HG03097 (cell line): ENCODE data around the gene TAX1BP3.

ENCODE experiments used
- ATAC-seq: cut with Tn5 transposase; IDR thresholded peaks from one replicate; pipeline ENCODE4 v1.9.1; 2021; ENCODE audit not compliant: unreplicated experiment, low FRiP score

TAX1BP3 gene

GRCh38 chr17:3688852-3689261 lies 20.5 kb upstream of the TAX1BP3 start:
- no peak for ATAC-seq

DNA sequence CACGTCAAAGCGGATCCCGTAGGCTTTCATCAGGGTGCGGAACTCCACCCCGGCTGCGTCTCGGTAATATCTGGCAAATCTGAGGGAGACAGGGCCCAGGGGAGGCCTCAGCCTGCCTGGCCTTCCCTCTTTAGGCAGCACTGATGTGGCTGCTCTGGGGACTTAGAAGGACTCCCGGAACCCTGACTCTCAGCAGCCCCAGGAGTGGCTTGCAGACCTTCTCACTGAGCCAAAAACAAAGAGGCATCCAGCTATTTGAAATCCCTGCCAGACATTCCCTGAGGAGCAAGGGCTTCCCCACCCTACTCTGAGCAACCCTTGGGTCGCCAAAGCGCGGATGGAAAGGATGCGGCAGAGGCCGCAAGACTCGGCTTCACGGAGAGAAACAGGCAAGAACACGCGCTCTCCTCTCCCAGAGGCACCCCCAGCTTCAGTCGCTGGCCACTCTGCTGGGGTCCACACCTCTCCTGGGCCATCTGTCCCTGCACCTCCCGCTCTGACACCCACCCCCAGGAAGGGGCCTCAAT lies 19.7 kb upstream of the TAX1BP3 start:
- ATAC-seq: no peak

GRCh38 chr17:3685174-3685573 lies 16.8 kb upstream of the TAX1BP3 start:
- no peak for ATAC-seq

DNA sequence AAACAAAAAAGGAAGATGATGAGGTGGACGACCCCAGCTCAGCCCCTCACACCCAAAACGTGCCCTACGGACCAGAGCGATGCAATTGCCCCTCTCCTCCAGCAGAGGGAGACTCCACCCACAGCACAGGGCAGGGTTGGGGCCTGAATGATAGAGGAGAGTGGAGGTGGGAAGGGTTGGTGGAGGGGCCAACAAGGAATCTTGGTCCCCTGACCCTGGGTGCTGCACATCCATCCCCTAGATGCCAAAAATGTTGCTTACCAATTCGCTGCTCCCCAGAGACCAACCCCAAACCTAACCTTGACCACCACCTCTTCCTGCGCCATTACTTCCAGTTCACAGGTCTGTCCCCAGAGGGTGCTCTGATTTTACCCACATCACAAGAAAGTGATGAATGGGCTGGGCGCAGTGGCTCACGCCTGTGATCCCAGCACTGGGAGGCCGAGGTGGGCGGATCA lies 14.7 kb upstream of the TAX1BP3 start:
- ATAC-seq: no peak

DNA sequence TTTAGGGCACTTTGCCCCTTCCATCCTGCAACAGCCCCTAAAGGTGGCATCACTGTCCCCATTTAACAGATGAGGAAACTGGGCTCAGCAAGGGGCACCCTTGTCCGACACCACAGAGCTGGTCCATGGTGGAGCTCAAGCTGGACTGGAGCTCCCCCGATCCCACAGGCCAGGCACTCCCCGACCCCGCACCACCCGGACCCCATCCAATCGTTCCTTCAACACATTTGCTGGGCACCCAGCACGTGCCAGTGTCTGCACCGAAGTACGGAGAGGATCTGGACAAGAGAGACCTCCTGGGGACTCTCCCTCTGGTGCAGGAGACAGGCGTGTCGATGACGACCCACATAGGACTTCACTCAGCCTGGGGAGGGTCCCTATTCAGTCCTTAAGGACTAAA lies 13.7 kb upstream of the TAX1BP3 start:
- no peak for ATAC-seq

GRCh38 chr17:3681565-3681964 lies 13.2 kb upstream of the TAX1BP3 start:
- ATAC-seq: no peak

DNA sequence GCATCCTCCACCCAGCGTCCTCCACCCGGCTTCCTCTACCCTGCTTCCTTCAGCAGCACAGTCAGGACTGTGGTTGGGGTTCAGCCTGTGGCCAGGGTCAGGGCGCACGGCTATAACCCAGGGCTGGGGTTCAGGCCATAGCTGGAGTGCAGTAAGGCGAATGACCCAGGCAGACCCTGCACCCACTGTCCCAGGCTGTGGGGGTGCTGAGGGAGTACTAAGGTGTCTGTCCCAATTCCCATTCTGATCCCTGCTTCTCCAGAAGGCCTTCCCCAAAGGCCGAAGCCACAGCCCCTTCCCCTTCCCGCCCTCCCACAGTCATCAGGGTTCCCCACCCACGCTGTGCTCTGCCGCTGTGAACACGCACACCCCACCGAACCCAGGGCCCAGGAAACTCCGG lies 12.7 kb upstream of the TAX1BP3 start:
- no peak for ATAC-seq

GRCh38 chr17:3679531-3680126 lies 11.3 kb upstream of the TAX1BP3 start:
- ATAC-seq: no peak

DNA sequence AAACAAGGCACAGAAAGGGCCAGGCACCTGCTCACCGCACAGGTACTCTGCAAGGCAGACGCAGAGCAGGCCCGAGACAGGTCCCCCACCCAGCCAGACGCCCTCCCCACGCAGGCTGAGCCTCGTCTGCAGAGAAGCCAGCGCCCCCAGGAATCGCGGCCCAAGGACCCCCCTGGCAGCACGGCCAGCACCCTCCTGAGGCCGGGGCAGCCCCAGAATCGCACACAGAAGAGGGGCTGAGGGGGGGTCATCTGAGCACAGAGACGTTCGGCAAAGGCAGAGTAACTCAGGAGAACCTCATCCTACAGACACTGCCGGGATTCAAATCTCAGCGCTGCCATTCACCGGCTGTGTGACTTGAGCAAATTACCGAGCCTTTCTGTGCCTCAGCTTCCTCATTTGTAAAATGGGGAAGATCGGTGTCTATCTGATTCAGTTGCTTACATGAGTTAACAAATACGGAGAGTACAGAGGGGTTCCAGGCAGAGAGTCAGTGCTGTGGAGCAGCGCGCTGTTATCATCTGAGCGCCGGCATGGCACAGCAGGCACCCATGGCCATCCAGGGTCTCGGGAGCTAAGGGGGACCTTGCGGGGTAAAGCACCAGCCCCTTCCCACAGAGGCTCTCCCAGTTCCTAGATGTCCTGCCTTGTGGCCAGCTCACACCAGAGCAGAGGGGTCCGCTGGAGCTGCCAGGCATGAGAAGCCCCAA lies 10.6 kb upstream of the TAX1BP3 start:
- ATAC-seq: no peak

DNA sequence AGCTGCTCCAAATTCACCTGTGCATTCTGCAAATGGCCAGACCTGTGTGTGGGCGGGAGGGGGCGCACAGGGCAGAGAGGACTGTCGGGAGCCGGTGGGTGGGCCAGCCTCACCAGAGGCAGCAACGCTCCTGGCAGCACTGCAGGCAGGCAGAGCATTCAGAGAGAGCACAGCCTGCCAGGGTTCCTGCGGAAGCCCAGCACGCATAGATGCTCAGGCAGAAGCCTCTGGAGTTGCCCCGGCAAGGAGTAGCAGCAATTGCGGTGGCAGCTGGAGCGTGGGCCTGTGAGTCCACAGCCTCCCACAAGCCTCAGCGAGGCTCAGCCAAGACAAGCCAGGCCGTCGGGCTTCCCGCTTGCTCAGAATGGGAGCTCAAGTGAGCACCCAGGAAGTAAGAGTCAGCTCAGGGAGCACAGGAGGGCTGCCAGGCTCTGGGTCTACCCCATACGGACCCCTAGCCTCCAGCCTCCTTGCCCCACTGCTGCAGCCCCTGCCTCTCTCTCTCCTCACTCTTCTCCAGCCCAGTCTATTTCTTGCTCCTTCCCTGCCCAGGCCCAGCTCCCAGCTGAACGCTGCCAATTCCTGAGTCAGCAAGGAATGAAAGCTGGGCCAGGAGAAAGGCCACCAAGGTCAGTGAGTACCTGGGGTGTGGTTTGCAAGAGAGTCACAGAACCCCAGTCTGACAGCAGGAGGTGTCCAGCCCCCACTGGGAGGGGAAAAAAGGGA lies 9.9 kb upstream of the TAX1BP3 start:
- no peak for ATAC-seq

DNA sequence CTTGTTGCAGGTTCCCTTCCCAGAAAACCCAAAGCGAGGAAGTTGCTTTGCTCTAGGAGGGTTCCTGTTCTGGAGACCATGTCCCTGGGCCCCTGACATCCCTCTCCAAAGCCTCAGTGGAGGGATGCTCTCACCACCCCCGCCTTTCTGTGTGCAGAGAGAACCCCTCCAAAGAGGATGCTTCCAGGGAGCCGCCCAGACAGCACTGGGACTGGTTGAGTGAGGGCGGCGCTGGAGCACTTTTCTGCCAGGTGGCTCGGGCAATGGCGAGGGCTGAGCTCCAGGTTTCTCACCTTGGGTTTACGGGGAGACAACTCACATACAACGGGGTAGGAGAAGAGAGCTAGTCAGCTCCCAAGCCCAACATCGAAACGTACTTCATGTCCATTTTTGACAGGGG lies 7.5 kb upstream of the TAX1BP3 start:
- ATAC-seq: no peak

- ATAC-seq: no peak
These were observed 4.2 kb upstream of the TAX1BP3 start for GRCh38 chr17:3672571-3672970.

DNA sequence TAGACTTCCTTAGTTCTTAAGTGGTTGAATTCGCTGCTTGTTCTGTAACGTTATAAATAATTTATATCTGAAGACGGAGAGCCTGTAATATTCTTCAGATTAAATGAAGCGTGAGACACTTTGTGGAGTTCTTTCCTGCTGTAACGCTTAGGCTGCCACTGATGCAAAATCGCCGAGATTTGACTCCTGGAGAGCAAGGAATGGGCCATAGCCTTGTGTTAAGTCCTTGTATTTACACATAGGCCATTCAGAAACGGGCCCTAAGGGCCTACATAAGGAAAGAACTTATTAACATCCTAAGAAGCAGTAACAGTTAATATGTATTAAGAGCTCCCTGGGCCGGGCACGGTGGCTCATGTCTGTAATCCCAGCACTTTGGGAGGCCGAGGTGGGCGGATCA lies 1.2 kb upstream of the TAX1BP3 start:
- no peak for ATAC-seq

- peak; percentile 15 for ATAC-seq
These were observed 638 bp upstream of the TAX1BP3 start for GRCh38 chr17:3669085-3669347.

GRCh38 chr17:3667366-3668278 lies 756 bp downstream of the TAX1BP3 start:
- peak; percentile 4 for ATAC-seq

DNA sequence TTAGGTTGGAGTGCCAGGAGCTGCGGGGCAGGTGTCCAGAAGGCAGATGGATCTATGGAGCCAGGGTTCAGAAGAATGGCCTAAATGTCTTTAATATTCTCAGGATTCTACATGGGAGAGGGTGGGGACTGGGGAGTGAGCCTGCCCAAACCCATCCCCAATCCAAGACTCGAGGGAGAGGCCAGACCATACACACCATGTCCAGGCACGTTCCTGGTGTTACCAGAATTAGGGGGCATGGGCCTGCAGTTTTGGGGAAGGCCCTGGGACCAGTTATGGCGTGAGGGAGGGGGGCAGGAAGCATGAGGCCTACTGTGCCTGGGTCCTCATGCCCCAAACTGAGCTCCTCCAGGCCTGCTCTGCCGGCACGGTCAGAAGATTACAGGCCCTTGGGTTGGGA lies 1.9 kb downstream of the TAX1BP3 start:
- ATAC-seq: no peak

- ATAC-seq: no peak
These were observed 2.5 kb downstream of the TAX1BP3 start for GRCh38 chr17:3665834-3666233.

DNA sequence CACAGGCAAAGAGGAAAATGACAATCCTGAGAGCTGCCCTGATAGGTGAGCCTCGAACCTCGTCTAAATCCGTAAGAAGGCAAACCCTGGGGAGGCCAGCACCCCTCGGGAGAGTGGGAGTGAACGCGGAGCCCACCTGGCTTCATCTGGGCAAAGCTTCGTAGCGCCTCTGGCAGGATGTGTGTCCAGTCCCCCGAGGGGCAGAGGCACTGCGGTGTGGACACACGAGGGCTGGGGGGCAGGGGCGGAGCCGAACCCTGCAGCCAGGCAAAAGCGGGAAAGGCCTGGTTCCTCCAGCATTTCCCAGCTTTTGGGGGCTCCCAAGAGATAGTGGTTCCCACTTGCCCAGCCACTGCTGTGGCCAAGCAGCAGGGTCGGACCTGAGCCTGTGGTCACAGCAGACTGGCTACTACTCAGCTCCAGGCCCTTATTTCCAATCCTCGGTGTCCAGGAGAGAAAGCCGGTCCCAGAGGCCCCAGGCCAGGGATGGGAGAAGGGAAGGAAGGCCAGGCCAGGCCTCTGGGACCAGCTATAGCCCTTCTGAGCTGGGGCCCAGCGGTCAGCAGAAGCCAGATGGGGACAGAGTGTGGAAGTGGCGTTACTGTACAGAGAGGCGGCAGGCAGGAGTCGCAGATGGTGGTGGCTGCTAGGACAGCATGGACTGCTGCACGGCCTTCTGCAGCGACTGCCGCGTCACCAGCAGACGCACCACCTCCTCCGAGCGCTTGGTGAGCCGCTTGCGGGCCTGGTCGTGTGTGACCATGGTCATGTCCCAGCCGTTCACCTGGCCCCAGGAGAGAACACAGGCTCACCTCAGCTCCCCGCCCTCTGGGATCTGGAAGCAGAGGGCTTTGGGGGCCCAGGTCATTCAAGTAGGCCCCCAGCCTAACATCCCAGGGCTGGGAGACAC lies 5.0 kb downstream of the TAX1BP3 start:
- ATAC-seq: no peak

DNA sequence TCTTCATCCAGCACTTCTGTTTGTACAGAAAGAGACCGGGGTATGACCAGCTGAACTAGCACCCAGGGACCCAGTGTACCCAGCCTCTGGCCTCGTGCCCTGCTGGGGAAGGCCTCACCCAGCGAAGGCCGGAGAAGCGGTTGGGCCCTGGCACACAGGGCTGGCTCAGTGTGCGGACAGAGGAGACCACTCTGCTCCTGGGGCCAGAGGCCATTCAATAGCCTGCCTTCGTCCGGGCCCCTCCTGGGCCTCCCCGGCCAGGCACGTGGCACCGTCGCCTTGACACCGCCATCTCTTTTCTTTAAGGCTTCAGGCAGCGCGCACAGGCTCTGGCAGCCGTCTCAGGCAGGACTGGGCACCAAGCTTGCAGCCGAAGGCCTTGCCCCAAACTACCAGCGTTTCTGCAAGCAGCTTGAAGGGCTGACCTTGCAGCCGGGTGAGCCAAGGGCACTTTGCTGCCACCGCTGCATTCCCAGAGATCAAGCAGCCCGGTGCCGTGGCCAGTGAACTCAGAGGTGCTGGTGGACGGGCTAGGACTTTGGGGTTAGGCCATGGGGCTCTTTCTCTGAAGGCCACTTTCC lies 8.0 kb downstream of the TAX1BP3 start:
- ATAC-seq: no peak
